HL-60 (cell line): ENCODE data around the gene GSK3A.

Source experiments
- CTCF ChIP-seq: IDR thresholded peaks from one replicate; pipeline ENCODE4 v1.5.1; 2011; ENCODE audit warnings: low read length, control low read depth, inconsistent platforms; ENCODE audit not compliant: insufficient read depth
- REST ChIP-seq: IDR thresholded peaks from 2 replicates; pipeline ENCODE4 v1.6.1; 2012; ENCODE audit warnings: low read depth; ENCODE audit not compliant: insufficient replicate concordance
- SPI1 ChIP-seq: IDR thresholded peaks from 2 replicates; pipeline ENCODE4 v1.6.1; 2012; ENCODE audit warnings: low read depth, mild to moderate bottlenecking, borderline replicate concordance

GRCh38 chr19:42242069-42242511 lies 312 bp downstream of the GSK3A start:
- TF ChIP-seq CTCF (no peak), REST (no peak), SPI1 (no peak)
